Prostate gland (tissue), 2 donors: ENCODE data around the gene PRKCG.

Experiments used
- POLR2A ChIP-seq: fragments of 450-650 bp; IDR thresholded peaks from one replicate; pipeline ENCODE4 v1.6.1; 2016; ENCODE audit warnings: antibody characterized with exemption, mild to moderate bottlenecking
- TF ChIP-seq, protein P1 (sequence below), 4 experiments: fragments of 200-600 bp in 2 of 4; fragments of 450-650 bp in 2 of 4; sonication (generic) in 2 of 4; IDR thresholded peaks; 1 replicate in 3 of 4; 2 replicates in 1 of 4; pipeline ENCODE4 v1.5.1; 2016 to 2019; ENCODE audit warnings: antibody characterized with exemption in 4 of 4, mild to moderate bottlenecking in 2 of 4, moderate library complexity in 2 of 4

DNA sequence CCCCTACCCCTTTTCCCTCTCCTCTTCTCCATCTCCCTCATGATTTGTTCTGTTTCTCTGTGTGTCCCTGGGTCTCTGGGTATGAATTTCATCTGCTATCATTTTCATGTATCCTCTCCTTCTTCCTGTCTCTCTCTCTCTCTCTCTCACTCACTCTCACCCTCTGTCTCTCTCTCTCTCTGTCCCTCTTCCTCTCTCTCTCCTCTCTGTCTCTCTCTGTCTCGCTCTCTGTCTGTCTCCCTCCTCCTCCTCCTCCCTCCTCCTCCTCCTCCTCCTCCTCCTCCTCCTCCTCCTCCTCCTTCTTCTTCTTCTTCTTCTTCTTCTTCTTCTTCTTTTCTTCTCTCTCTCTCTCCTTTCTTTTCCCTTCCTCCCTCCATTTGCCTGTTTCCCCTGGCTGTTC lies 23.8 kb downstream of the PRKCG start:
- no peak for TF ChIP-seq POLR2A
- TF ChIP-seq, protein P1, sequence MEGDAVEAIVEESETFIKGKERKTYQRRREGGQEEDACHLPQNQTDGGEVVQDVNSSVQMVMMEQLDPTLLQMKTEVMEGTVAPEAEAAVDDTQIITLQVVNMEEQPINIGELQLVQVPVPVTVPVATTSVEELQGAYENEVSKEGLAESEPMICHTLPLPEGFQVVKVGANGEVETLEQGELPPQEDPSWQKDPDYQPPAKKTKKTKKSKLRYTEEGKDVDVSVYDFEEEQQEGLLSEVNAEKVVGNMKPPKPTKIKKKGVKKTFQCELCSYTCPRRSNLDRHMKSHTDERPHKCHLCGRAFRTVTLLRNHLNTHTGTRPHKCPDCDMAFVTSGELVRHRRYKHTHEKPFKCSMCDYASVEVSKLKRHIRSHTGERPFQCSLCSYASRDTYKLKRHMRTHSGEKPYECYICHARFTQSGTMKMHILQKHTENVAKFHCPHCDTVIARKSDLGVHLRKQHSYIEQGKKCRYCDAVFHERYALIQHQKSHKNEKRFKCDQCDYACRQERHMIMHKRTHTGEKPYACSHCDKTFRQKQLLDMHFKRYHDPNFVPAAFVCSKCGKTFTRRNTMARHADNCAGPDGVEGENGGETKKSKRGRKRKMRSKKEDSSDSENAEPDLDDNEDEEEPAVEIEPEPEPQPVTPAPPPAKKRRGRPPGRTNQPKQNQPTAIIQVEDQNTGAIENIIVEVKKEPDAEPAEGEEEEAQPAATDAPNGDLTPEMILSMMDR (IDR thresholded peaks at IDR 0.05), result no peak
